Measurements from ENCODE around the gene SNW1. TPM values are rescaled to one million over a fixed set of nuclear protein-coding genes. Genes with fewer than 3 reads are reported as not detected.

The SNW1 gene
- total RNA-seq, 1 experiment from 2014 or later: 67.0 TPM

GRCh38 chr14:77763978-77764377 lies 3.0 kb upstream of the SNW1 start:
- no peak for DNase-seq (ENCODE audit: low read depth, low spot score)
- Histone ChIP-seq H3K27ac (ENCODE audit: low read length) (no peak overlapping the region), H3K4me1 (ENCODE audit: control insufficient read depth, insufficient read depth, low read length) (peaks cover 4% of the 10 kb centered on the region; the same call in 1 of the 2 replicates), H3K36me3 (ENCODE audit: control insufficient read depth, insufficient read depth, low read length) (peaks cover 3% of the 10 kb centered on the region; the same call in 1 of the 2 replicates), H3K9me3 (ENCODE audit: control insufficient read depth, insufficient read depth, low read depth, low read length) (no peaks in the 10 kb centered on the region), H3K4me3 (ENCODE audit: low read depth in 2 of 2, low read length in 2 of 2) (no peak overlapping the region), H3K27me3 (ENCODE audit: control insufficient read depth, insufficient read depth, low read length) (no peaks in the 10 kb centered on the region)
- in situ Hi-C loops (cut with HindIII; ENCODE audit: low pct_unique_long_range_greater_than_20kb, low sequenced_read_pairs) (no loop called here), intact Hi-C loops (cut with micrococcal nuclease; ENCODE audit: unreplicated experiment) (no loop called here)
- TF ChIP-seq TCF7L2 (IDR thresholded peaks at IDR 0.05; ENCODE audit: low read depth, low read length): no peak
- no peak for TF ChIP-seq POLR2AphosphoS5 (IDR thresholded peaks at IDR 0.05; ENCODE audit: low read depth, low read length)
- TF ChIP-seq CTCF (IDR thresholded peaks at IDR 0.05): no peak
- TF ChIP-seq, protein P1, sequence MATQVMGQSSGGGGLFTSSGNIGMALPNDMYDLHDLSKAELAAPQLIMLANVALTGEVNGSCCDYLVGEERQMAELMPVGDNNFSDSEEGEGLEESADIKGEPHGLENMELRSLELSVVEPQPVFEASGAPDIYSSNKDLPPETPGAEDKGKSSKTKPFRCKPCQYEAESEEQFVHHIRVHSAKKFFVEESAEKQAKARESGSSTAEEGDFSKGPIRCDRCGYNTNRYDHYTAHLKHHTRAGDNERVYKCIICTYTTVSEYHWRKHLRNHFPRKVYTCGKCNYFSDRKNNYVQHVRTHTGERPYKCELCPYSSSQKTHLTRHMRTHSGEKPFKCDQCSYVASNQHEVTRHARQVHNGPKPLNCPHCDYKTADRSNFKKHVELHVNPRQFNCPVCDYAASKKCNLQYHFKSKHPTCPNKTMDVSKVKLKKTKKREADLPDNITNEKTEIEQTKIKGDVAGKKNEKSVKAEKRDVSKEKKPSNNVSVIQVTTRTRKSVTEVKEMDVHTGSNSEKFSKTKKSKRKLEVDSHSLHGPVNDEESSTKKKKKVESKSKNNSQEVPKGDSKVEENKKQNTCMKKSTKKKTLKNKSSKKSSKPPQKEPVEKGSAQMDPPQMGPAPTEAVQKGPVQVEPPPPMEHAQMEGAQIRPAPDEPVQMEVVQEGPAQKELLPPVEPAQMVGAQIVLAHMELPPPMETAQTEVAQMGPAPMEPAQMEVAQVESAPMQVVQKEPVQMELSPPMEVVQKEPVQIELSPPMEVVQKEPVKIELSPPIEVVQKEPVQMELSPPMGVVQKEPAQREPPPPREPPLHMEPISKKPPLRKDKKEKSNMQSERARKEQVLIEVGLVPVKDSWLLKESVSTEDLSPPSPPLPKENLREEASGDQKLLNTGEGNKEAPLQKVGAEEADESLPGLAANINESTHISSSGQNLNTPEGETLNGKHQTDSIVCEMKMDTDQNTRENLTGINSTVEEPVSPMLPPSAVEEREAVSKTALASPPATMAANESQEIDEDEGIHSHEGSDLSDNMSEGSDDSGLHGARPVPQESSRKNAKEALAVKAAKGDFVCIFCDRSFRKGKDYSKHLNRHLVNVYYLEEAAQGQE (IDR thresholded peaks at IDR 0.05; ENCODE audit: insufficient read depth in 1 of 2, low read depth in 2 of 2, low read length in 1 of 2): no peak
- TF ChIP-seq SIN3A (IDR thresholded peaks at IDR 0.05; ENCODE audit: borderline replicate concordance, insufficient read depth, low read depth, low read length): no peak
- no peak for ATAC-seq
- BruUV-seq (replicated peaks): no TSS peak
- CTCF ChIA-PET: no interaction called here
- POLR2A ChIA-PET: no interaction called here

- ChIA-PET CTCF (no interaction called here), POLR2A (no interaction called here)
- Histone ChIP-seq H3K4me3 (ENCODE audit: low read depth in 2 of 2, low read length in 2 of 2) (no peak overlapping the region), H3K36me3 (ENCODE audit: control insufficient read depth, insufficient read depth, low read length) (peaks cover 3% of the 10 kb centered on the region; the same call in 1 of the 2 replicates), H3K27me3 (ENCODE audit: control insufficient read depth, insufficient read depth, low read length) (no peaks in the 10 kb centered on the region), H3K9me3 (ENCODE audit: control insufficient read depth, insufficient read depth, low read depth, low read length) (no peaks in the 10 kb centered on the region), H3K27ac (ENCODE audit: low read length) (no peak overlapping the region), H3K4me1 (ENCODE audit: control insufficient read depth, insufficient read depth, low read length) (peaks cover 4% of the 10 kb centered on the region; the same call in 1 of the 2 replicates)
- no TSS peak for BruUV-seq (replicated peaks)
- ATAC-seq (no peak), DNase-seq (ENCODE audit: low read depth, low spot score) (no peak)
- intact Hi-C loops (cut with micrococcal nuclease; ENCODE audit: unreplicated experiment): no loop called here
- no peak for TF ChIP-seq POLR2AphosphoS5 (IDR thresholded peaks at IDR 0.05; ENCODE audit: low read depth, low read length)
- TF ChIP-seq, protein P1 (IDR thresholded peaks at IDR 0.05; ENCODE audit: insufficient read depth in 1 of 2, low read depth in 2 of 2, low read length in 1 of 2): no peak
- TF ChIP-seq TCF7L2 (IDR thresholded peaks at IDR 0.05; ENCODE audit: low read depth, low read length): no peak
- no peak for TF ChIP-seq SIN3A (IDR thresholded peaks at IDR 0.05; ENCODE audit: borderline replicate concordance, insufficient read depth, low read depth, low read length)
- TF ChIP-seq CTCF (IDR thresholded peaks at IDR 0.05): no peak
- in situ Hi-C loops (cut with HindIII; ENCODE audit: low pct_unique_long_range_greater_than_20kb, low sequenced_read_pairs): no loop called here
These were observed 2.4 kb upstream of the SNW1 start for GRCh38 chr14:77763316-77763715.

Measured in Panc1 (cell line).